ENCODE measurements around the gene SELE.

DNA sequence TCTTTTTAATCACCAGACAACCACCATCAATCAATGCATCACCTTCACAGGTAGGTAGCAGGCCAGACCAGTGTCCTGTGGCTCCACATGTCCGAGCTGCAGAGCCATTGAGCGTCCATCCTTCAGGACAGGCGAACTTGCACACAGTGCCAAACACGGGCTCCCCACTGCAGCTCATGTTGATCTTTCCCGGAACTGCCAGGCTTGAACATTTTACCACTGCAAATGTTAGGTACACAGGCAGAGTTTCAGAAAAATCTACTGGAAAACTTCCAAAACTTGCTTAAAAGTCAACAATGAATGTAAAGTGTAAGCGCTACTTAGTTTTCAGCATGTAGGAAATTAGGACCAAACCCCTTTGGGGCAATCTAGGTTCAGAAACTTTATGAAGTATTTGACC lies 6.6 kb downstream of the SELE start:
- TF ChIP-seq, protein P1, sequence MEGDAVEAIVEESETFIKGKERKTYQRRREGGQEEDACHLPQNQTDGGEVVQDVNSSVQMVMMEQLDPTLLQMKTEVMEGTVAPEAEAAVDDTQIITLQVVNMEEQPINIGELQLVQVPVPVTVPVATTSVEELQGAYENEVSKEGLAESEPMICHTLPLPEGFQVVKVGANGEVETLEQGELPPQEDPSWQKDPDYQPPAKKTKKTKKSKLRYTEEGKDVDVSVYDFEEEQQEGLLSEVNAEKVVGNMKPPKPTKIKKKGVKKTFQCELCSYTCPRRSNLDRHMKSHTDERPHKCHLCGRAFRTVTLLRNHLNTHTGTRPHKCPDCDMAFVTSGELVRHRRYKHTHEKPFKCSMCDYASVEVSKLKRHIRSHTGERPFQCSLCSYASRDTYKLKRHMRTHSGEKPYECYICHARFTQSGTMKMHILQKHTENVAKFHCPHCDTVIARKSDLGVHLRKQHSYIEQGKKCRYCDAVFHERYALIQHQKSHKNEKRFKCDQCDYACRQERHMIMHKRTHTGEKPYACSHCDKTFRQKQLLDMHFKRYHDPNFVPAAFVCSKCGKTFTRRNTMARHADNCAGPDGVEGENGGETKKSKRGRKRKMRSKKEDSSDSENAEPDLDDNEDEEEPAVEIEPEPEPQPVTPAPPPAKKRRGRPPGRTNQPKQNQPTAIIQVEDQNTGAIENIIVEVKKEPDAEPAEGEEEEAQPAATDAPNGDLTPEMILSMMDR (IDR thresholded peaks at IDR 0.05; ENCODE audit: poor library complexity, severe bottlenecking): no peak
- no peak for TF ChIP-seq RAD21 (conservative IDR thresholded peaks at IDR 0.05)
- no peak for TF ChIP-seq EP300 (conservative IDR thresholded peaks at IDR 0.05; ENCODE audit: poor library complexity, severe bottlenecking)
- TF ChIP-seq, protein P2, sequence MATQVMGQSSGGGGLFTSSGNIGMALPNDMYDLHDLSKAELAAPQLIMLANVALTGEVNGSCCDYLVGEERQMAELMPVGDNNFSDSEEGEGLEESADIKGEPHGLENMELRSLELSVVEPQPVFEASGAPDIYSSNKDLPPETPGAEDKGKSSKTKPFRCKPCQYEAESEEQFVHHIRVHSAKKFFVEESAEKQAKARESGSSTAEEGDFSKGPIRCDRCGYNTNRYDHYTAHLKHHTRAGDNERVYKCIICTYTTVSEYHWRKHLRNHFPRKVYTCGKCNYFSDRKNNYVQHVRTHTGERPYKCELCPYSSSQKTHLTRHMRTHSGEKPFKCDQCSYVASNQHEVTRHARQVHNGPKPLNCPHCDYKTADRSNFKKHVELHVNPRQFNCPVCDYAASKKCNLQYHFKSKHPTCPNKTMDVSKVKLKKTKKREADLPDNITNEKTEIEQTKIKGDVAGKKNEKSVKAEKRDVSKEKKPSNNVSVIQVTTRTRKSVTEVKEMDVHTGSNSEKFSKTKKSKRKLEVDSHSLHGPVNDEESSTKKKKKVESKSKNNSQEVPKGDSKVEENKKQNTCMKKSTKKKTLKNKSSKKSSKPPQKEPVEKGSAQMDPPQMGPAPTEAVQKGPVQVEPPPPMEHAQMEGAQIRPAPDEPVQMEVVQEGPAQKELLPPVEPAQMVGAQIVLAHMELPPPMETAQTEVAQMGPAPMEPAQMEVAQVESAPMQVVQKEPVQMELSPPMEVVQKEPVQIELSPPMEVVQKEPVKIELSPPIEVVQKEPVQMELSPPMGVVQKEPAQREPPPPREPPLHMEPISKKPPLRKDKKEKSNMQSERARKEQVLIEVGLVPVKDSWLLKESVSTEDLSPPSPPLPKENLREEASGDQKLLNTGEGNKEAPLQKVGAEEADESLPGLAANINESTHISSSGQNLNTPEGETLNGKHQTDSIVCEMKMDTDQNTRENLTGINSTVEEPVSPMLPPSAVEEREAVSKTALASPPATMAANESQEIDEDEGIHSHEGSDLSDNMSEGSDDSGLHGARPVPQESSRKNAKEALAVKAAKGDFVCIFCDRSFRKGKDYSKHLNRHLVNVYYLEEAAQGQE (IDR thresholded peaks at IDR 0.05; ENCODE audit: borderline replicate concordance): no peak
- TF ChIP-seq POLR2AphosphoS5 (IDR thresholded peaks at IDR 0.05): no peak
- TF ChIP-seq EZH2 (IDR thresholded peaks at IDR 0.05; ENCODE audit: borderline replicate concordance, insufficient read depth, low read length, poor library complexity, severe bottlenecking): no peak
- no peak for TF ChIP-seq MXI1 (conservative IDR thresholded peaks at IDR 0.05; ENCODE audit: poor library complexity, severe bottlenecking)
- TF ChIP-seq SMC3 (conservative IDR thresholded peaks at IDR 0.05; ENCODE audit: poor library complexity): no peak
